ENCODE results near the gene RCL1.

DNA sequence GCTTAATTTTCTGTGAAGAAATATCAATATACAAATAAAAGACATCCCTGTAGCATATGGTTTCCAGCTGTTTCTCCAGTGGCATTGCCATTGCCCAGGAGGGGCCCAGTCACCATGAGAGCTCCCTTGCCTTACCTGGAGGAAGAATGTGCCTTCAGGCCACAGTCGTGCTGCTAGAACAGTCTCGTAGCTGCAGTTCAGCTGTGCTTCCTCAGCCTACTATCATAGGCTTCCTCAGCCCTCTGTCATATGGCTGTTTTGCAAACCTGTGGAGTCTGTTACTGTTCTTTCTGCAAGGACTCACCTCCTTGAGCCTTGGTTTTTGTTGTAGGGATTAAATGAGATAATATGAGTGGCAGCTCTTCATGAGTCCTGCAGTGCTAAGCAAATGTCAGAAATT lies 67.6 kb downstream of the RCL1 start:
- TF ChIP-seq EZH2 (optimal IDR thresholded peaks at IDR 0.05; ENCODE audit: low read depth, low read length) (no peak), CTCF (IDR thresholded peaks at IDR 0.05; ENCODE audit: low read length) (no peak), EZH2phosphoT487 (IDR thresholded peaks at IDR 0.05; ENCODE audit: low read length) (no peak)
